ENCODE data around the gene GPALPP1. TPM values are rescaled to one million over a fixed set of nuclear protein-coding genes. Genes with fewer than 3 reads are reported as not detected.

GPALPP1 gene
- total and polyA plus RNA-seq, 2 donors (not counting 1 experiment from before 2014, with no cell fraction given) = 19.7 to 41.8 TPM

GRCh38 chr13:45021250-45021649 is 31.9 kb downstream of the GPALPP1 start:
- intact Hi-C loops (cut with micrococcal nuclease) = no loop called here
- H3K36me3 ChIP-seq (replicated peaks in 1 of 2; ENCODE audit: control extremely low read depth in 1 of 2, control insufficient read depth in 1 of 2, extremely low read depth in 1 of 2, insufficient read depth in 2 of 2, low read length in 1 of 2) = peaks cover 15 to 42% of the 10 kb centered on the region in 2 experiments
- H3K4me2 ChIP-seq (replicated peaks; ENCODE audit: low read depth, low read length, poor library complexity, severe bottlenecking) = no peak overlapping the region
- Mint-ChIP-seq H3K27me3 (no peaks in the 10 kb centered on the region), H3K27ac (no peak overlapping the region), H3K4me1 (no peaks in the 10 kb centered on the region), H3K4me3 (no peak overlapping the region), H3K9me3 (ENCODE audit: insufficient read depth) (no peaks in the 10 kb centered on the region)
- H3K27me3 ChIP-seq (replicated peaks in 1 of 4; ENCODE audit: control extremely low read depth in 1 of 4, control insufficient read depth in 3 of 4, insufficient read depth in 4 of 4, low read length in 3 of 4) = no peaks in the 10 kb centered on the region
- no peak for TF ChIP-seq CTCF (IDR thresholded peaks at IDR 0.05)
- no peak for TF ChIP-seq EZH2 (IDR thresholded peaks at IDR 0.05; ENCODE audit: borderline replicate concordance, insufficient read depth, low read depth, low read length, poor library complexity, severe bottlenecking)
- H3K27ac ChIP-seq (ENCODE audit: low read length in 2 of 2) = no peak overlapping the region
- no peak overlapping the region for H2AFZ ChIP-seq (ENCODE audit: insufficient read depth, low read depth, low read length, poor library complexity, severe bottlenecking)
- peaks cover 0 to 1% (median 0%) of the 10 kb centered on the region in 3 donors for H3K9me3 ChIP-seq (ENCODE audit: control extremely low read depth in 1 of 3, control insufficient read depth in 2 of 3, insufficient read depth in 1 of 3, low read length in 2 of 3)
- ATAC-seq (ENCODE audit: low read depth) (no peak), DNase-seq (no peak)
- no peak overlapping the region for H3K4me3 ChIP-seq (ENCODE audit: control extremely low read depth in 1 of 5, extremely low read depth in 1 of 5, insufficient read depth in 1 of 5, low read depth in 2 of 5, low read length in 4 of 5)
- H4K20me1 ChIP-seq (ENCODE audit: control insufficient read depth, insufficient read depth, low read length, poor library complexity, severe bottlenecking) = no peaks in the 10 kb centered on the region
- H3K4me1 ChIP-seq (ENCODE audit: control insufficient read depth in 2 of 2, insufficient read depth in 2 of 2, low read length in 2 of 2) = no peaks in the 10 kb centered on the region
- ChIA-PET CTCF (interaction anchor here (1.5 kb wide), 1 partner anchor 25 kb away, joined by 4 read pairs; no protein-coding TSS in a partner anchor), POLR2A (no interaction called here)
- no peak overlapping the region for H3K9ac ChIP-seq (ENCODE audit: low read length)
- H3K79me2 ChIP-seq (ENCODE audit: control insufficient read depth, insufficient read depth, low read length) = no peaks in the 10 kb centered on the region
- no CpG with 5 or more reads among the region's 3 CpGs for whole genome bisulfite sequencing (ENCODE audit: insufficient coverage)

GRCh38 chr13:45024847-45025246 is 35.5 kb downstream of the GPALPP1 start:
- intact Hi-C loops (cut with micrococcal nuclease) = no loop called here
- DNase-seq (no peak), ATAC-seq (ENCODE audit: low read depth) (no peak)
- H3K27ac ChIP-seq (ENCODE audit: low read length in 2 of 2) = no peak overlapping the region
- H3K79me2 ChIP-seq (ENCODE audit: control insufficient read depth, insufficient read depth, low read length) = no peaks in the 10 kb centered on the region
- no peaks in the 10 kb centered on the region for H4K20me1 ChIP-seq (ENCODE audit: control insufficient read depth, insufficient read depth, low read length, poor library complexity, severe bottlenecking)
- H3K4me1 ChIP-seq (ENCODE audit: control insufficient read depth in 2 of 2, insufficient read depth in 2 of 2, low read length in 2 of 2) = no peaks in the 10 kb centered on the region
- no peaks in the 10 kb centered on the region for H3K9me3 ChIP-seq (ENCODE audit: control extremely low read depth in 1 of 3, control insufficient read depth in 2 of 3, insufficient read depth in 1 of 3, low read length in 2 of 3)
- no peak overlapping the region for H2AFZ ChIP-seq (ENCODE audit: insufficient read depth, low read depth, low read length, poor library complexity, severe bottlenecking)
- Mint-ChIP-seq H3K27ac (no peak overlapping the region), H3K9me3 (ENCODE audit: insufficient read depth) (no peaks in the 10 kb centered on the region), H3K4me3 (no peak overlapping the region), H3K27me3 (no peaks in the 10 kb centered on the region), H3K4me1 (no peaks in the 10 kb centered on the region)
- TF ChIP-seq CTCF (IDR thresholded peaks at IDR 0.05) (no peak), EZH2 (IDR thresholded peaks at IDR 0.05; ENCODE audit: borderline replicate concordance, insufficient read depth, low read depth, low read length, poor library complexity, severe bottlenecking) (no peak)
- no peak overlapping the region for H3K9ac ChIP-seq (ENCODE audit: low read length)
- CTCF ChIA-PET = no interaction called here
- no CpG with 5 or more reads among the region's 2 CpGs for WGBS (ENCODE audit: insufficient coverage)
- no peak overlapping the region for H3K4me3 ChIP-seq (ENCODE audit: control extremely low read depth in 1 of 5, extremely low read depth in 1 of 5, insufficient read depth in 1 of 5, low read depth in 2 of 5, low read length in 4 of 5)
- no peak overlapping the region for H3K4me2 ChIP-seq (replicated peaks; ENCODE audit: low read depth, low read length, poor library complexity, severe bottlenecking)
- H3K27me3 ChIP-seq (replicated peaks in 1 of 4; ENCODE audit: control extremely low read depth in 1 of 4, control insufficient read depth in 3 of 4, insufficient read depth in 4 of 4, low read length in 3 of 4) = no peaks in the 10 kb centered on the region
- H3K36me3 ChIP-seq (replicated peaks in 1 of 2; ENCODE audit: control extremely low read depth in 1 of 2, control insufficient read depth in 1 of 2, extremely low read depth in 1 of 2, insufficient read depth in 2 of 2, low read length in 1 of 2) = peaks cover 21 to 38% of the 10 kb centered on the region in 2 experiments
- POLR2A ChIA-PET = no interaction called here

Measured in B cell (primary cell).